HG02623 (cell line): ENCODE results near the gene S100B.
A peak's percentile ranks its signal among the peaks of the same experiment; 100 is the strongest.
"Not testable (repeated sequence)": the region's sequence is repeated elsewhere in the genome, so short reads cannot be mapped to it uniquely, and the experiment has no call there.

ENCODE experiments used
- ATAC-seq: cut with Tn5 transposase; IDR thresholded peaks from one replicate; pipeline ENCODE4 v1.9.1; 2021; ENCODE audit warnings: moderate library complexity; ENCODE audit not compliant: unreplicated experiment

Gene S100B

DNA sequence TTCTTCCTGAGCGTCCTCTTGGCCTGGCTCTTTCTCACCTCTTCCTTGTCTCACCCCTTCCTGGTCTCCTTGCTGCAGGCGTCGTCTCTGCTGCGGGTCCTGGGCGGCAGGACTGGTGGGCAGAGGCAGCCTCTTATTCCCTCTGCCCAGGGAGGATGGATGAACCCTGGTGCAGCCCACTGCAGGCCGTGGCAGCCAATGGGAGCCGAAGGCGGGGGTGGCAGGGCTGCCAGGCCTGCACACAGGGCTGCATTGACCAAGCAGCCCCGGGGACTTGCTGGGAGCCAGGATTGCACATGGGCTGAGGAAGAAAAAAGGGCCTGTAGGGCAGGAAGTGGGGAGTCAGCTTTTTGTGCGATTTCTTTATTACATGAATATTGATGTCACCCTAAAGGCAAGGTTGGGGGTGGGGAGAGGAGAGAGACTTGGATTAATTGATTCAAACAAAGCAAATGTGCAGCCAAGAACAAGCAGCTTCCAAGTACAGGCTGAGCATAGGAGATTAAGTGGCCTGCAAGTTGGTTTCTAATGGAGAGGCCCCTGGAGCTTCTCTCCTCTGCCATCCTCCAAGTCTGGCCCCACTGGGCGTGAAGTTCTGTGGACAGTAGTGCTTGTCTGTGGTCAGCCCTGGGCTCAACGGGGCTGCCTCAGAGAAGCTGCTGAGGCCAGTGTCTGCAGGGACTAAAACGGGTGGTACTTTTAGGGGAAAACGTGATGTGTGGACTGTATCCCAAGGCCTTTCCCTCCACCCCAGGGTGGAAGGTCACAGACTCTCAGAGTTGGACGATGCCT lies at the start of gene S100B:
TSS of gene S100B (minus strand) at position 108 of the 792 bp plus-strand sequence. CDS start 2,667 bp downstream, outside the sequence.
- no peak for ATAC-seq

GRCh38 chr21:46651121-46651520 lies 46.2 kb upstream of the S100B start:
- ATAC-seq, result no peak

GRCh38 chr21:46650476-46651098 lies 45.7 kb upstream of the S100B start:
- ATAC-seq, result no peak

- no peak for ATAC-seq
Observed at GRCh38 chr21:46649356-46649755, 44.5 kb upstream of the S100B start.

DNA sequence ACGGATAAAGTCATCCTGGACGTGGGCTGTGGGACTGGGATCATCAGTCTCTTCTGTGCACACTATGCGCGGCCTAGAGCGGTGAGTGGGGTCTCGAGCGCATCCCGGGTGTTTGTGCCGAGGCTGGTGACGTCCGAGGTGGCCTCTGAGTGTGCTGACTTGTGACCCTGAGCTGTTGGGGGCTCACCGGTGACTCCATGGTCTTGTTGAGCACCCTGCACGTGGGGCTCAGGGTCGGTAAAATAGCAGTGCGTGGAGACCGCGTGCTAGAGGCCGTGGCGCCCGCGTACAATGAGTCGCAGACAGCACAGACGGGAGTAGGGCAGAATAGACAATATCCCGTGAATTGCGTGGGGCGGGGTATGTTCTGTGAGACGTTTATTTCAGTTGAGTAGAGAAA lies 43.7 kb upstream of the S100B start:
- no peak for ATAC-seq

DNA sequence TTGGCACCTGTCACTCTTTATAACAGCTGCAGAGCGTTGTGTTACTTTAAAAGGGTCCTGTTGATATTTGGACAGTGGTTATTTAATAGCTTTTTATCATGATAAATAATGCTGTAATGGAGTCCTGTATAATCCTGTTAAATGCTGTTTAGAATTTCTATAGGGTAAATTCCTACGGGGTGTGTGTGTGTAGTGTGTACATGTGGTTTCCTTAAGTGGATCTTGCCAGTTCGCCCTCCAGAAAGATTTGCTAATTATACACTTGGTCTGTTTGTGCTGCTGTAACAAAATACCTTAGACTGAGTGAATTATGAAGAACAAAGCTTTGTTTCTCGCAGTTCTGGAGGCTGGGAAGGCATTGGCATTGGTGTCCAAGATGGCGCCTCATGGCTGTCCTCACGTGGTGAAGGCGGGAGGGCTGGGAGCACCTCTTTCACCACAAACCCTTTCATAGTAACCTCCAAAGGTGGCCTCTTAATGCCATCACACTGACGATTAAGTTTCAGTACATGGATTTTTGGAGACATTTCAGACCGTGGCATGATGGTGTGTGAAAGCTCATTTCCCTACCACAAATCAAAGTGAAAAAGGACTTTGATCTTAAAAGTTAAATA lies 41.8 kb upstream of the S100B start:
- no peak for ATAC-seq

DNA sequence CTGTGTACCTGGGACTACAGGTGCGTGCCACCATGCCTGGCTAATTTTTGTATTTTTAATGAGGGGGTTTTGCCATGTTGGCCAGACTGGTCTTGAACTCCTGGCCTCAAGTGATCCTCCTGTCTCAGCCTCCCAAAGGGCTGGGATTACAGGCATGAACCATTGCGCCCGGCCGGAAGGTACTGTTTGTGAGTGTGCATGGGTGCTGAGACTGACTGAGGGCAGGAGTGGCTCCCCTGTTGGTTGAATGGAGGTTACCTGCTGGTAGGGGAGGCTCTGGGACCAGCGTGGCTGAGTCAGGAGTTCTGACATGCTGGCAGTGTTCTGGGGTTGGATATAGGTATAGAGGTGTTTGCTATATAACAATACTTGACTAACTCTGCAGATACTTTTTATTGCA lies 41.0 kb upstream of the S100B start:
- ATAC-seq, result no peak

GRCh38 chr21:46643379-46644177 lies 38.7 kb upstream of the S100B start:
- no peak for ATAC-seq

GRCh38 chr21:46641656-46642055 lies 36.8 kb upstream of the S100B start:
- ATAC-seq, result no peak

DNA sequence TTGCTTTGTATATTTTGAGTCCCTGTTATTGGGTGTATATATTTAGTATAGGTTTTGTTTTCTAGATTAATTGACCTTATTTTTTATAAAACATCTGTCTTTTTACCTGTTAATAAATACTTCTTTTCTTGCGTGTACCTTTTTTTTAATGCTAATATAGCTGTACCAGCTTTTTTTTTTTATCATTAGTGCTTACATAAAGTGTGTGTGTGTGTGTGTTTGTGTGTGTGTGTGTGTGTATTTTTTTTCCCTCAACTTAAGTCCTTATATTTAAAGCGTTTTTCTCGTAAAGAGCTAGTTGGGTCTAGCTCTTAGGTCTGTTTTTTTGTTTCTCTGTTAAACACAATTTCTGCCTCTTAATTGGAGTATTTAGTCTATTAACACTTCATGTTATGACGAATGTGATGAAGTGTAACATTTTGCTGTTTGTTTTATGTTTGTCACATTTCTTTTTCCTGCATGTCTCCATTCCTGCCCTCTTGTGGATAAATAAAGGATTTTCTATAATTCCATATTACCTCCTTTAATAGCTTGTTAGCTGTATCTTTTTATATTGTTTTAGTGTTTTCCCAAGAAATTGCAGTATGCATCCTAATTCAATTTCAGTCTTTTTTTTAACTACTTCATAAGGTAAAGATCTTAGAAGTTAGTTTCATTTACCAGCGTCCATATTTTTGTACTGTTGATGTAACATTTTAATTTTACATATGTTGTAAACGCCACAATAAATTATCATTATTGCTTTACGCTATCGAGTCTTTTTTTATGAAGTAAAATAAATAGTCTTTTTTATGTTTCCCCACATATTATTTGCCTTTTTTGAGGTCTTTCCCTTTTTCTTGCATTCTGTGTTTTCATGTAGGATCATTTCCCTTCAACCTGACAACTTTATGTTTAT lies 34.9 kb upstream of the S100B start:
- ATAC-seq, result no peak

DNA sequence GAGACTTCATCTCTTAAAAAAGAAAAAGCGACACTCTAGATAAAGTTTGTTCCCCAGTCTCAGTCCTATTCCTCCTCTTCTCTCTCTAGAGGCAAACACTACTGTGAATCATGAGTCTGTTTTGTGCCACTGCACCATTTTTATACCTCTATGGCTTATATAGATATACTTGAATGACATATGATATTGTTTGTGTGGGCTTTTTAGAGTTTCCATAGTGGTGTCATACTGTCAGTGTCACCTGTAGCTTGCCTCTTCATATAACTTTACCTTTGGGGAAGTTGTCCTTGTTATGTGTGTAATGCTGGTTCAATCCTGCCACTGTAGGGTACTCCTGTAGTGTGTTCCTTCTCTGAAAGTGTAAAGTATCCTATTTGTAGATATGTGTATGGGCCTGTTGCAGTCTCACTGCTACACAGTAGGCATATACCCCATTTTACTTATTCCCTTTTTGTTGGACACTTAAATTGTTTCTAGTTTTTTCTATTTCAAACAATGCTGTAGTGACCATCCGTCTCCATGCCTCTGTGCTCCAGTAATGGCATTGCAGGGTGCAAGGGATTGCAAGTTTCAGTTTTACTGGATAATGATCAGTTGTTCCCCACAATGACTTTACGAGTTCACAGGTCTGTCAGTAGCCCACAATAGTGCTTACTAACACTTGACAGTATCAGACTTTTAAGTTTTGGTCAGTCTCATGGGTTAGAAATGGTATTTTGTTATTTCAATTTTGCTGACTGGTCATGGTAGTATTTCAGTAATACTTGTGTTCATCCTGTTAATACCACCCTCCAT lies 33.3 kb upstream of the S100B start:
- no peak for ATAC-seq

- no peak for ATAC-seq
Observed at GRCh38 chr21:46636550-46637285, 31.8 kb upstream of the S100B start.

DNA sequence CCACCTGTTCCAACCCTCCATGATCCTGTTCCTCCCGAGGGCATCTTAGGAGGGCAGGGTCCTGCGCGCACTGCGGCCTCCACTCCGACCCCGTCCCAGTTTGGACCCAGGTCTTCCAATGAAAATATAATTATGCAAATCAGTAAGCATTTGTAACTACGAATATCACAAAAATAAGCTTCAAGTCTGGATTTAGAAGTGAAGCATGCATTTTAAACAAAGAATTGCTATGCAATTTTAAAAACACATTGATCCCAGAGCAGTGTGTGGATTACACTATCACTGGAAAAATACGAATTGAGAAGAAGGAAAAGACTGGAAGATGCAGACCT lies 31.3 kb upstream of the S100B start:
- ATAC-seq, result no peak

GRCh38 chr21:46635324-46636180 lies 30.7 kb upstream of the S100B start, which contains the start of gene PRMT2:
Gene PRMT2 (plus strand): TSS chr21:46635674. CDS start chr21:46636952, 1,278 bp downstream.
- peak; percentile 82 for ATAC-seq

DNA sequence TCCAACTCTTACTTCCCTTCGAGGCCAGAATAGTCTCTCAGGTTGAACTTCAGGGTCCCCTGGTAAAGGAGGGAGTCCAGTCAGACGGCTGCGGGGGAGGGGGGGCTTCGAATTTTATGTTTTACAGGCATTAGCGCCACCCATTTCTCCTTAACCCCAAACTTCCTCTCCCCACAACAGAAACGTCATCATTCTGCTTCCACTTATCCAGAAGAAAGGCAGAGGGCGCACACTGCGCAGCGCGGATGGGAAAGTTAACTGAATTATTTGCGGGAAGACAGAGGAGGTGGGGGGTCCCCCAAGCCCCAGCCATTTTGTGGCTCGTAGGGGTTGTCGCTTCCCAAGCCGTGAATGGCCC lies 30.1 kb upstream of the S100B start:
- ATAC-seq, result peak; percentile 9

DNA sequence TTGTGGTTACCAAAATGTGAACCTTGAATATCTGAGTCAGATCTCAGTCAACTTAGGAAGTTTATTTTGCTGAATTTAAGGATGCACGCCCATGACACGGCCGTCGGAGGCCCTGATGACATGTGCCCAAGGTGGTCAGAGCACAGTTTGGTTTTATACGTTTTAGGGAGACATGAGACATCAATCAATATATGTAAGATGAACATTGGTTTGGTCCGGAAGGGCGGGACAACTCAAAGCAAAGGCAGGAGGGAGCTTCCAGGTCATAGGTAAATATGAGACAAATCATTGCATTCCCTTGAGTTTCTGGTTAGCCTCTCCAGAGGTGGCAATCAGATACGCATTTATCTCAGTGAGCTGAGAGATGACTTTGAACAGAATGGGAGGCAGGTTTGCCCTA lies 29.5 kb upstream of the S100B start:
- ATAC-seq, result no peak

- no peak for ATAC-seq
Observed at GRCh38 chr21:46633566-46633965, 28.7 kb upstream of the S100B start.

DNA sequence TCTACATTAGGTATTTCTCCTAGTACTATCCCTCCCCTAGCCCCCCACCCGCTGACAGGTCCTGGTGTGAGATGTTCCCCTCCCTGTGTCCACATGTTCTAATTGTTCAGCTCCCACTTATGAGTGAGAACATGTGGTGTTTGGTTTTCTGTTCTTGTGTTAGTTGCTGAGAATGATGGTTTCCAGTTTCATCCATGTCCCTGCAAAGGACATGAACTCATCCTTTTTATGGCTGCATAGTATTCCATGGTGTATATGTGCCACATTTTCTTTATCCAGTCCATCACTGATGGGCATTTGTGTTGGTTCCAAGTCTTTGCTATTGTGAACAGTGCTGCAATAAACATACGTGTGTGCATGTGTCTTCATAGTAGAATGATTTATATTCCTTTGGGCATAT lies 26.0 kb upstream of the S100B start:
- not testable (repeated sequence) for ATAC-seq
